Stimulated activated CD4-positive, alpha-beta T cell treated with anti-CD3 and anti-CD28 coated beads, TNF-alpha, amount 100 ng/mL, for 4 hours (primary cell): Measurements from ENCODE around the gene MRPL17.

Source experiments
- DNase-seq, 3 experiments: peaks; one replicate each; pipeline ENCODE4 v3.0.0-alpha.2; 2020; ENCODE audit warnings: low read depth in 3 of 3

The MRPL17 gene

GRCh38 chr11:6633422-6634408 is 49.4 kb downstream of the MRPL17 start:
- DNase-seq: no peak

GRCh38 chr11:6632116-6633073 is 50.7 kb downstream of the MRPL17 start:
- DNase-seq: no peak

- DNase-seq: no peak
These were observed 51.7 kb downstream of the MRPL17 start for GRCh38 chr11:6631361-6631890.

- no peak for DNase-seq
These were observed 52.4 kb downstream of the MRPL17 start for GRCh38 chr11:6630632-6631291.
